ENCODE data around the gene S100Z.
"Not testable (repeated sequence)": the region's sequence is repeated elsewhere in the genome, so short reads cannot be mapped to it uniquely, and the experiment has no call there.

Gene S100Z

DNA sequence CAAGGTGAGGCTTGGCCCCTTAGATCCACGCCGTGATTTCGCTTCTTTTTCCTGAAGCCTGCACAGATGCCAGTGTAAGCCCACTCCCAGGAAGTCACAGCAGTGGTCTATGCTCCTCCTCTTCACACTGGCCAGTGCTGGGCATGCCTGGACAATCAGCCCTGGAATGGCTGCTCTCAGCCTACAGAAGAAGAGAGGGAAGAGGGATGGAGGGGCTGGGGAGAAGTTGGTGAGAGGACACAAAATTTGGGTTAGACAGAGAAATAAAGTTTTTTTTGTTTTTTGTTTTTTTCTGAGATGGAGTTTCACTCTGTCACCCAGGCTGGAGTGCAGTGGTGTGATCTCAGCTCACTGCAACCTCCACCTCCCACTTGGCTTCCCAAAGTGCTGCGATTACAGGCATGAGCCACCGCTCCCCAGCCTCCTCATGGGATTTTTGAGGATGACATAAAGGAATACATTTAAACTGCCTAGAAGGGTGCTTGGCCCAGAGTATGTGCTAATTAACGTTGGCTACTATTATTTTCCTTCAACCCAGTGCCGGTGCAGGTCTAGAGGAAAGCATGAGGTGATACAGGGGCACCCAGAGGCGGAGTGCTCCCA is 830 bp downstream of the S100Z start:
- TF ChIP-seq, protein P1, sequence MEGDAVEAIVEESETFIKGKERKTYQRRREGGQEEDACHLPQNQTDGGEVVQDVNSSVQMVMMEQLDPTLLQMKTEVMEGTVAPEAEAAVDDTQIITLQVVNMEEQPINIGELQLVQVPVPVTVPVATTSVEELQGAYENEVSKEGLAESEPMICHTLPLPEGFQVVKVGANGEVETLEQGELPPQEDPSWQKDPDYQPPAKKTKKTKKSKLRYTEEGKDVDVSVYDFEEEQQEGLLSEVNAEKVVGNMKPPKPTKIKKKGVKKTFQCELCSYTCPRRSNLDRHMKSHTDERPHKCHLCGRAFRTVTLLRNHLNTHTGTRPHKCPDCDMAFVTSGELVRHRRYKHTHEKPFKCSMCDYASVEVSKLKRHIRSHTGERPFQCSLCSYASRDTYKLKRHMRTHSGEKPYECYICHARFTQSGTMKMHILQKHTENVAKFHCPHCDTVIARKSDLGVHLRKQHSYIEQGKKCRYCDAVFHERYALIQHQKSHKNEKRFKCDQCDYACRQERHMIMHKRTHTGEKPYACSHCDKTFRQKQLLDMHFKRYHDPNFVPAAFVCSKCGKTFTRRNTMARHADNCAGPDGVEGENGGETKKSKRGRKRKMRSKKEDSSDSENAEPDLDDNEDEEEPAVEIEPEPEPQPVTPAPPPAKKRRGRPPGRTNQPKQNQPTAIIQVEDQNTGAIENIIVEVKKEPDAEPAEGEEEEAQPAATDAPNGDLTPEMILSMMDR (IDR thresholded peaks at IDR 0.05; ENCODE audit: control insufficient read depth, extremely low read depth, insufficient read depth), result no peak
- DNase-seq (ENCODE audit: low read depth), result no peak
- no peak overlapping the region for H3K4me3 ChIP-seq (ENCODE audit: low read depth, low read length)

DNA sequence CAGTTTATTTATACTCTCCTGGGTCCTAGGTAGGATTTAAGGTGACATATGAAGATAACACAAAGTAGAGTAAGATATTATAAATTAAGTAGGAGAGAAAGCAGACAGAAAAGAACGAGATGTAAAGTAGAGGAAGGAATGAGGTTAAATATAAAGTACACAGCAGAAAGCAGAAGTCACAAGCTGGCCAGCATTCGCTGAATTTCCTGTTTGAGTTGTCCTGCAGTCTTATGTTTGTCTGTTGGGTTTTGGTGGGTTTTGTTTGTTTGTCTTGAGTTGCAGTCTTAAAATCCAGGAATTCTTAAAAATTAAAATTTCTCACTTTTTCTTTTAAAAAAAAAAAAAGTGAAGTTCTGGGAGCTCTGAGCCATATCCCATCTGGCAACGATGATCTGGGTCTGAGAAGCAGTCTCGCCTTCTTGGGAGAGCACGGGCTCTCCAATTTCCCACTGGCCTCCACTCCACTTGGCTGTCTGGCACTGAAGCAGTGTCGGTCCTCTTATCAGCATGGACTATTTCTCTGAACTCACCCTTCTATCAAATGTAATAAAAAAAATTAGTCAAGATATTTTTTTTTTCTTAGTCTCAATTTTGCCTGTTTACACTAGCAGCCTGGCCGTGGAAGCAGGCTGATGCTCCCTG is 2.0 kb downstream of the S100Z start:
- DNase-seq (ENCODE audit: low read depth), result no peak
- no peak overlapping the region for H3K4me3 ChIP-seq (ENCODE audit: low read depth, low read length)
- TF ChIP-seq, protein P1 (IDR thresholded peaks at IDR 0.05; ENCODE audit: control insufficient read depth, extremely low read depth, insufficient read depth), result no peak

GRCh38 chr5:76852772-76853171 is 3.0 kb downstream of the S100Z start:
- no peak overlapping the region for H3K4me3 ChIP-seq (ENCODE audit: low read depth, low read length)
- TF ChIP-seq, protein P1 (IDR thresholded peaks at IDR 0.05; ENCODE audit: control insufficient read depth, extremely low read depth, insufficient read depth), result no peak
- no peak for DNase-seq (ENCODE audit: low read depth)

DNA sequence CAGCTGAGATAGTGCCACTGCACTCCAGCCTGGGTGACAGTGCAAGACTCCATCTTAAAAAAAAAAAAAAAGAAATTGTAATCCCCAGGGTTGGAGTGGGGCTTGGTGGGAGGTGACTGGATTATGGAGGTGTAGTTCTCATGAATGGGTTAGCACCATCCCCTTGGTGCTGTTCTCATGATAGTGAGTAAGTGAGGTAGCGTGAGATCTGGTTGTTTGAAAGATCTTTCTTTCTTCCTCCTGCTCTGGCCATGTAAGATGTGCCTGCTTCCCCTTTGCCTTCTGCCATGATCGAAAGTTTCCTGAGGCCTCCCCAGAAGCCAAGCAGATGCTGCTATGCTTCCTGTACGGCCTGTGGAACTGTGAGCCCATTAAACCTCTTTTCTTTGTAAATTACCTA is 3.9 kb downstream of the S100Z start:
- not testable (repeated sequence) for DNase-seq (ENCODE audit: low read depth); H3K4me3 ChIP-seq (ENCODE audit: low read depth, low read length)

DNA sequence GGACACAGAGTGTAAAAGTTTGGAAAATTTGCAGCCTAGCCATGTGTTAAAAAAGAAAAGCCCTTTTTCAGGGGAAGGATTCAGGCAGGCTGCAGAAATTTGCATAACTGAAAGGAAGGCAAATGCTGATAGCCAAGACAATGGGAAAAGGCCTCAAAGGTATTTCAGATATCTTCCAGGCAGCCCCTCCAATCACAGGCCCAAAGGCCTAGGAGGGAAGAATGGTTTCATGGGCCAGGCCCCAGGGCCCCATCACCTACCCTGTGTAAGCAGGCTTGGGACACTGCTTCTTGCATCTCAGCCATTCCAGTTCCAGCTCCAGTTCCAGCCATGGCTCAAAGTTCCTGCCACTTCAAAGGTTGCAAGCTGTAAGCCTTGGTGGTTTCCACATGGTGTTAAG is 4.8 kb downstream of the S100Z start:
- DNase-seq (ENCODE audit: low read depth), result no peak
- TF ChIP-seq, protein P1 (IDR thresholded peaks at IDR 0.05; ENCODE audit: control insufficient read depth, extremely low read depth, insufficient read depth), result no peak
- H3K4me3 ChIP-seq (ENCODE audit: low read depth, low read length), result no peak overlapping the region

- H3K4me3 ChIP-seq (ENCODE audit: low read depth, low read length); DNase-seq (ENCODE audit: low read depth): not testable (repeated sequence)
These were observed 5.7 kb downstream of the S100Z start for GRCh38 chr5:76855501-76855900.

- no peak overlapping the region for H3K4me3 ChIP-seq (ENCODE audit: low read depth, low read length)
These were observed 6.1 kb downstream of the S100Z start for GRCh38 chr5:76855961-76856360.

GRCh38 chr5:76856800-76857199 is 7.0 kb downstream of the S100Z start:
- not testable (repeated sequence) for DNase-seq (ENCODE audit: low read depth); H3K4me3 ChIP-seq (ENCODE audit: low read depth, low read length)

More at GRCh38 chr5:76855961-76856360, 6.1 kb downstream of the S100Z start:
- TF ChIP-seq, protein P1 (IDR thresholded peaks at IDR 0.05; ENCODE audit: control insufficient read depth, extremely low read depth, insufficient read depth), result no peak
- DNase-seq (ENCODE audit: low read depth), result no peak
